Measurements from ENCODE around the gene KAT6B. TPM values are rescaled to one million over a fixed set of nuclear protein-coding genes. Genes with fewer than 3 reads are reported as not detected.

The KAT6B gene
- total and polyA plus RNA-seq, 10 of the 15 experiments (the other 5 are each of a cell fraction or from before 2014, with no cell fraction given), result 2.7 to 22.6 (median 15.7) TPM

GRCh38 chr10:75030371-75030770, 204.0 kb downstream of the KAT6B start (continued):
- TF ChIP-seq USF2 (IDR thresholded peaks at IDR 0.05; ENCODE audit: borderline replicate concordance, low read depth, low read length) (no peak), USF1 (IDR thresholded peaks at IDR 0.05; ENCODE audit: borderline replicate concordance, extremely low read length, insufficient read depth, low read depth, low read length) (no peak), SIX5 (IDR thresholded peaks at IDR 0.05; ENCODE audit: low read depth, low read length, severe bottlenecking) (no peak), CEBPB (IDR thresholded peaks at IDR 0.05; ENCODE audit: borderline replicate concordance in 1 of 2, low read depth in 2 of 2, low read length in 2 of 2) (no peak), PRDM15 (CRISPR knock-in tag; IDR thresholded peaks at IDR 0.05) (no peak), ZNF24 (IDR thresholded peaks at IDR 0.05) (no peak)
- TF ChIP-seq, protein P1, sequence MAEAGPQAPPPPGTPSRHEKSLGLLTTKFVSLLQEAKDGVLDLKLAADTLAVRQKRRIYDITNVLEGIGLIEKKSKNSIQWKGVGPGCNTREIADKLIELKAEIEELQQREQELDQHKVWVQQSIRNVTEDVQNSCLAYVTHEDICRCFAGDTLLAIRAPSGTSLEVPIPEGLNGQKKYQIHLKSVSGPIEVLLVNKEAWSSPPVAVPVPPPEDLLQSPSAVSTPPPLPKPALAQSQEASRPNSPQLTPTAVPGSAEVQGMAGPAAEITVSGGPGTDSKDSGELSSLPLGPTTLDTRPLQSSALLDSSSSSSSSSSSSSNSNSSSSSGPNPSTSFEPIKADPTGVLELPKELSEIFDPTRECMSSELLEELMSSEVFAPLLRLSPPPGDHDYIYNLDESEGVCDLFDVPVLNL (IDR thresholded peaks at IDR 0.05; ENCODE audit: low read depth, low read length), result no peak
